GM06990 (cell line): Measurements from ENCODE around the gene OR52E6.

Source experiments
- DNase-seq: peaks from one replicate; pipeline ENCODE4 v3.0.0-alpha.2; 2011; ENCODE audit not compliant: insufficient read length; ENCODE audit errors: extremely low read depth
- H3K27me3 ChIP-seq: replicated peaks from 2 replicates; pipeline ENCODE4 v1.6.0; 2011; ENCODE audit warnings: low read length; ENCODE audit not compliant: control insufficient read depth, insufficient read depth
- H3K36me3 ChIP-seq: 2 replicates; pipeline ENCODE4 v1.5.1; 2011; ENCODE audit warnings: low read length; ENCODE audit not compliant: control insufficient read depth, insufficient read depth
- H3K4me3 ChIP-seq: replicated peaks from 2 replicates; pipeline ENCODE4 v1.5.1; 2011; ENCODE audit warnings: low read depth, mild to moderate bottlenecking, control low read depth, low read length
- CTCF ChIP-seq: IDR thresholded peaks from 2 replicates; pipeline ENCODE4 v1.5.1; 2011; ENCODE audit warnings: low read length, control low read depth, mild to moderate bottlenecking, inconsistent platforms; ENCODE audit not compliant: insufficient read depth, poor library complexity, severe bottlenecking

OR52E6 gene

GRCh38 chr11:5809905-5810795 is 31.5 kb downstream of the OR52E6 start:
- no peak for DNase-seq
- Histone ChIP-seq H3K4me3 (no peak overlapping the region), H3K36me3 (no peaks in the 10 kb centered on the region), H3K27me3 (no peaks in the 10 kb centered on the region)
- no peak for TF ChIP-seq CTCF

GRCh38 chr11:5809122-5809519 is 32.6 kb downstream of the OR52E6 start:
- Histone ChIP-seq H3K4me3 (peak overlapping the region; percentile 71), H3K36me3 (no peaks in the 10 kb centered on the region), H3K27me3 (no peaks in the 10 kb centered on the region)
- no peak for TF ChIP-seq CTCF
- no peak for DNase-seq

GRCh38 chr11:5808500-5809121 is 33.1 kb downstream of the OR52E6 start, which contains the start of gene OR52N2:
Gene OR52N2 (plus strand): TSS chr11:5808924. CDS start chr11:5820336, 11,412 bp downstream.
- TF ChIP-seq CTCF, result peak; percentile 83
- no peaks in the 10 kb centered on the region for H3K27me3 ChIP-seq

GRCh38 chr11:5807580-5807979 is 34.1 kb downstream of the OR52E6 start:
- no peak overlapping the region for H3K4me3 ChIP-seq
- H3K36me3 ChIP-seq, result no peaks in the 10 kb centered on the region
- no peak for DNase-seq
- no peak for TF ChIP-seq CTCF
- H3K27me3 ChIP-seq, result no peaks in the 10 kb centered on the region

More at GRCh38 chr11:5808500-5809121, 33.1 kb downstream of the OR52E6 start, which contains the start of gene OR52N2:
- Histone ChIP-seq H3K36me3 (no peaks in the 10 kb centered on the region), H3K4me3 (peak within 1 kb of the TSS; percentile 71)
- DNase-seq, result peak; percentile 16

GRCh38 chr11:5803982-5804381 is 37.7 kb downstream of the OR52E6 start:
- no peaks in the 10 kb centered on the region for H3K27me3 ChIP-seq
- no peak overlapping the region for H3K4me3 ChIP-seq
- TF ChIP-seq CTCF, result no peak
- DNase-seq, result no peak
- no peaks in the 10 kb centered on the region for H3K36me3 ChIP-seq
